Measurements from ENCODE around the gene NUP50. TPM values are rescaled to one million over a fixed set of nuclear protein-coding genes. Genes with fewer than 3 reads are reported as not detected.

Gene NUP50
- total RNA-seq, 1 experiment from 2014 or later, result 134 TPM

DNA sequence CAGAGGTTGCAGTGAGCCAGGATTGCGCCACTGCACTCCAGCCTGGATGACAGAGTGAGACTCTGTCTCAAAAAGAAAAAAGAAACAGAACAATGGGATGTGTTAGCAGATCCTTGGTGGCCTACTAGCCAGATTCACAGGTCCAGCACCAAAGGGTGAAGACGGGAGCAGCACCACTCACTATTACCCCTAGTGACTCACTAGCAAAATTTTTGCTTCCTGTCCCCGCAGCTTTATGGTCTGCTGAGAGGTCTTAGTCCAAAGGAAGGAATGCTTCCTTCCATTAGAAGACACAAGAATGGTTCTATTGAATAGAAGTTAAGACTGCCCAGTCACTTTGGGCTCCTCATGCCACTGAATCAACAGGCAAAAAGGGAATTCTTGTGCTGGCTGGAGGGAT, 35.9 kb upstream of the NUP50 start:
- no peak overlapping the region for H3T11ph ChIP-seq (ENCODE audit: low read length)
- WGBS (ENCODE audit: extremely low coverage, insufficient read length, low lambda C conversion rate), result no CpG with 5 or more reads among the region's 3 CpGs

More for the DNA sequence above, 35.9 kb upstream of the NUP50 start:
- Histone ChIP-seq H3K4me1 (ENCODE audit: insufficient read depth, low read length) (no peaks in the 10 kb centered on the region; the same call in 1 of the 2 replicates), H3K23ac (ENCODE audit: insufficient read length, low read depth, low read length) (no peak overlapping the region), H2BK15ac (ENCODE audit: low read depth, low read length) (no peak overlapping the region), H4K20me1 (ENCODE audit: control insufficient read depth, insufficient read depth, insufficient read length) (no peaks in the 10 kb centered on the region), H3K23me2 (ENCODE audit: insufficient read length, low read depth, low read length, poor library complexity, severe bottlenecking) (no peaks in the 10 kb centered on the region), H2AFZ (ENCODE audit: low read length) (no peak overlapping the region), H2BK120ac (ENCODE audit: low read depth, low read length, poor library complexity, severe bottlenecking) (no peak overlapping the region), H3K79me1 (ENCODE audit: insufficient read depth, low read depth, low read length, poor library complexity, severe bottlenecking) (no peaks in the 10 kb centered on the region), H2BK5ac (ENCODE audit: insufficient read length, low read length) (no peak overlapping the region), H3K14ac (ENCODE audit: insufficient read depth, low read length) (no peak overlapping the region), H3K18ac (ENCODE audit: insufficient read length, low read depth, low read length) (no peak overlapping the region), H3K9ac (ENCODE audit: extremely low read depth, insufficient read length, low read length) (no peak overlapping the region), H3K27me3 (ENCODE audit: insufficient read depth, low read length) (no peaks in the 10 kb centered on the region), H3K4me2 (ENCODE audit: insufficient read depth, insufficient read length, low read length) (no peak overlapping the region), H4K8ac (replicated peaks; ENCODE audit: insufficient read length, low read depth, low read length) (no peak overlapping the region), H2AK5ac (ENCODE audit: insufficient read length, low read length) (no peak overlapping the region), H3K27ac (ENCODE audit: insufficient read length, low read depth, low read length) (no peak overlapping the region), H3K79me2 (ENCODE audit: insufficient read depth, low read length) (no peaks in the 10 kb centered on the region), H3K56ac (ENCODE audit: insufficient read length, low read depth, low read length) (no peak overlapping the region), H2BK20ac (ENCODE audit: low read depth, low read length, poor library complexity, severe bottlenecking) (no peak overlapping the region), H2BK12ac (ENCODE audit: insufficient read length, low read depth, low read length) (no peak overlapping the region), H4K91ac (ENCODE audit: insufficient read length, low read depth, low read length) (no peak overlapping the region), H4K5ac (ENCODE audit: insufficient read length, low read depth, low read length) (no peak overlapping the region), H3K9me3 (ENCODE audit: control insufficient read depth, low read depth, low read length) (no peaks in the 10 kb centered on the region), H3K4ac (ENCODE audit: low read depth, low read length) (no peak overlapping the region)
- Mint-ChIP-seq H3K9me3 (peaks cover 0 to 7% of the 10 kb centered on the region in 2 experiments; a peak in 3 of 5 replicates), H3K36me3 (ENCODE audit: insufficient read depth in 1 of 3, low read depth in 3 of 3) (peaks cover 0 to 5% (median 3%) of the 10 kb centered on the region in 3 experiments; a peak in 5 of 7 replicates), H3K27ac (no peak overlapping the region), H3K27me3 (ENCODE audit: low read depth) (peaks cover 14% of the 10 kb centered on the region), H3K4me1 (peaks cover 20 to 29% of the 10 kb centered on the region in 2 experiments), H3K4me3 (no peak overlapping the region)
- no peak for DNase-seq
- TF ChIP-seq, protein P1, sequence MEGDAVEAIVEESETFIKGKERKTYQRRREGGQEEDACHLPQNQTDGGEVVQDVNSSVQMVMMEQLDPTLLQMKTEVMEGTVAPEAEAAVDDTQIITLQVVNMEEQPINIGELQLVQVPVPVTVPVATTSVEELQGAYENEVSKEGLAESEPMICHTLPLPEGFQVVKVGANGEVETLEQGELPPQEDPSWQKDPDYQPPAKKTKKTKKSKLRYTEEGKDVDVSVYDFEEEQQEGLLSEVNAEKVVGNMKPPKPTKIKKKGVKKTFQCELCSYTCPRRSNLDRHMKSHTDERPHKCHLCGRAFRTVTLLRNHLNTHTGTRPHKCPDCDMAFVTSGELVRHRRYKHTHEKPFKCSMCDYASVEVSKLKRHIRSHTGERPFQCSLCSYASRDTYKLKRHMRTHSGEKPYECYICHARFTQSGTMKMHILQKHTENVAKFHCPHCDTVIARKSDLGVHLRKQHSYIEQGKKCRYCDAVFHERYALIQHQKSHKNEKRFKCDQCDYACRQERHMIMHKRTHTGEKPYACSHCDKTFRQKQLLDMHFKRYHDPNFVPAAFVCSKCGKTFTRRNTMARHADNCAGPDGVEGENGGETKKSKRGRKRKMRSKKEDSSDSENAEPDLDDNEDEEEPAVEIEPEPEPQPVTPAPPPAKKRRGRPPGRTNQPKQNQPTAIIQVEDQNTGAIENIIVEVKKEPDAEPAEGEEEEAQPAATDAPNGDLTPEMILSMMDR (conservative IDR thresholded peaks at IDR 0.05), result no peak
